A549 treated with Hydrocortisone at 1 μM for 4 hours (cell line): ENCODE data around the gene OR4L1. TPM values are rescaled to one million over a fixed set of nuclear protein-coding genes. Genes with fewer than 3 reads are reported as not detected.

ENCODE experiments used
- total RNA-seq: library from RNA; stranded (reverse); fragments of 200-300 nt; extraction: Qiagen RNA extraction; gene quantifications from 5 replicates; pipeline ENCODE4 v1.2.3, GENCODE V29; 2022

The OR4L1 gene
- not detected in 5 replicates for total RNA-seq

GRCh38 chr14:20059745-20060144 is at the start of gene OR4L1:
TSS of gene OR4L1 (plus strand) at chr14:20060045. CDS start at chr14:20060045, 0 bp downstream.

GRCh38 chr14:20019257-20019865 is 40.5 kb upstream of the OR4L1 start, which contains the start of gene OR4K14:
TSS of gene OR4K14 (minus strand) at chr14:20019307. CDS start at chr14:20015193, 4,114 bp downstream.

GRCh38 chr14:20035938-20036337 is 23.9 kb upstream of the OR4L1 start, which contains the start of gene OR4K13:
TSS of gene OR4K13 (minus strand) at chr14:20036038. CDS start at chr14:20034758, 1,280 bp downstream.

GRCh38 chr14:20110438-20110837 is 50.6 kb downstream of the OR4L1 start, which contains the start of gene OR4K17:
TSS of gene OR4K17 (plus strand) at chr14:20110739. CDS start at chr14:20117500, 6,761 bp downstream.

Other genes with a start within 250 kb of the OR4L1 start
- gene OR4K2, start 184.9 kb upstream of the OR4L1 start, total RNA-seq = not detected in 5 replicates
- not detected in 5 replicates for gene OR4K5, start 139.4 kb upstream of the OR4L1 start, total RNA-seq
- not detected in 5 replicates for gene OR4K1, start 129.1 kb upstream of the OR4L1 start, total RNA-seq
- not detected in 5 replicates for gene OR4K15, start 84.5 kb upstream of the OR4L1 start, total RNA-seq
- gene OR4Q2, start 57.9 kb upstream of the OR4L1 start, total RNA-seq = not detected in 5 replicates
- gene OR4K14, start 40.7 kb upstream of the OR4L1 start, total RNA-seq = not detected in 5 replicates
- gene OR4K13, start 24.0 kb upstream of the OR4L1 start, total RNA-seq = not detected in 5 replicates
- not detected in 5 replicates for gene OR4K17, start 50.7 kb downstream of the OR4L1 start, total RNA-seq
- gene OR4N5, start 78.8 kb downstream of the OR4L1 start, total RNA-seq = not detected in 5 replicates
- gene OR11G2, start 130.9 kb downstream of the OR4L1 start, total RNA-seq = not detected in 5 replicates
- gene OR11H6, start 163.7 kb downstream of the OR4L1 start, total RNA-seq = not detected in 5 replicates
- not detected in 5 replicates for gene OR11H7, start 168.9 kb downstream of the OR4L1 start, total RNA-seq
- gene OR11H4, start 179.2 kb downstream of the OR4L1 start, total RNA-seq = not detected in 5 replicates
- 17.3 to 27.1 TPM (median 18.5 TPM) in 5 replicates for gene TTC5, start 245.9 kb downstream of the OR4L1 start, total RNA-seq